Activated naive CD4-positive, alpha-beta T cell treated with Interleukin-2 at 50 U/mL for 16 hours (primary cell): Measurements from ENCODE around the gene LIPH.
"Not testable (repeated sequence)": the region's sequence is repeated elsewhere in the genome, so short reads cannot be mapped to it uniquely, and the experiment has no call there.

Experiments used
- DNase-seq: peaks from one replicate; pipeline ENCODE4 v3.0.0-alpha.2; 2020

LIPH gene

GRCh38 chr3:185552358-185552877, at the start of gene LIPH:
Gene LIPH, minus strand, starts transcription at chr3:185552588. Its CDS starts 117 bp downstream, at chr3:185552471.
- DNase-seq, result no peak

DNA sequence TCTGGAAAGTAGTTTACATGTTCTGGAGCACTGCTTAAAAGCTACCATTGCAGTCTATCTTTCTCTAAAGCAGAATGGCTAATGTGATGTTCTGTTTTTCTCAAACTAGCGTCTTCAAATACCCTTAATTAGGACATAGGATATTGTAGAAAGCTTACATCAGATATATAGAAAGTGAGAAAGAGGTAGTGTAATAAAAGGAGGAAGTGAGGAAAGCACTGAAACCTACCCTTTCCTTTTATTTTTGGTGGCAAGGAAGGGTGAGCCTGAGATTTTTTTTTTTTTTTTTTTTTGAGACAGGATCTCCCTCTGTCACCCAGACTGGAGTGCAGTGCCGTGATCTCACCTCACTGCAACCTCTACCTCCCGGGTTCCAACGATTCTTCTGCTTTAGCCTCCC, 43.1 kb upstream of the LIPH start:
- no peak for DNase-seq

DNA sequence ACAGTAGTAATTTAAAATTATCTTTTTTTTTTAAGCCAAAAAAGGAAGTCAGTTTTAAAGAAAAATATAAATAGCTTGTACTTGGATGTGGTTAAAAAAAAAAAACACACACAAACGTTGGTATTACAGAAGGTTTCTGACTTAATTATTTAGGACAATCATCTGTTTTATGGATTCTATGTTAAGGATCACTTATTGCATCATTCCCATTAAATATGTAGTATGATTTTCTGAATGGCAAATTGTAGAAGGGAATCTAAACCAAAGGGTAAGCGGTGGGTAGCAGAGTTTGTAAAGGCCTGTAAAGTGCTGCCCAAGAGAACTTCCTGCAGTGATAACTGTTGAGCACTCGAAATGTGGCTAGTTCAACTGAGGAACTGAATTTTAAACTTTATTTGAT, 41.7 kb upstream of the LIPH start:
- DNase-seq, result no peak

GRCh38 chr3:185586686-185587039, 34.3 kb upstream of the LIPH start:
- no peak for DNase-seq

DNA sequence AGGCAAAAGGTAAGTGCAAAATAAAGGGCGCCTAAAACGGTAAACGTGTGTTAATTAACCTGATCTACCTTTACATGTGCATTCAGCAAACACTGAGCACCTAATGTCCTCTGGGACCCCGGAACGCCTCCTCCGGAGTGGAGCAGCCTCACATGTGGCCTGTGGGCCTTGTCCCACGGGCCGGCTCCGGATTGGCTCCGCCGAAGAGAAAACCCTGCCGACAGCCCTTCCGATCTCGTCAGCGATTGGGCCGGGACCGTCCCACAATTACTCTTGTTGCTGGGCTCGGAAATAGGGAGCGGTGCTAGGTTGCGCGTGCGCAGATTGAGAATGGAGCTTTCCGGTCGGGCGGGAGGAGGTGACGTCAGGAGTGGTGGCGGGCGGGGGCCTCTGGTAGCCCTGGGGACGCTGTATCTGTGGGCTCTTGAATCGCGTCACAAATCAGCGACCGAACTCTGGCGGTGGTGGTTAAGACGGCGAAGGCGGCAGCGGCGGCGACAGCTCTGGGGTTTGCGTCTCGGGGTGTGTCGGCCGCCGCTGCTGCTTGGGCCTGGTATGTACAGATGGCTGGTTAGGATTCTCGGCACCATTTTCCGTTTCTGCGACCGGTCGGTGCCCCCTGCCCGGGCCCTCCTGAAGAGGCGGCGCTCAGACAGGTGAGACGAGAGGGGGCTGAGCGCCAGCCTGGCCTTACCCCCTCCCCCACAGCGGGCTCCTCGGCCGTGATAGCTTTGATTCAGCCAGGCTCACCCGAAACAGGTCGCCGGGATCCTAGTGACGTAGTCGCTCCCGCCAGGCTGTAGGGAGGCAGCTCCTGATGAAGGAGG, 33.7 kb upstream of the LIPH start, which contains the start of gene SENP2:
Gene SENP2, plus strand, starts transcription at position 437 of the 827 bp plus-strand sequence. Its CDS starts 119 bp downstream, at position 556.
- DNase-seq, result peak; percentile 99

- DNase-seq, result no peak
These were observed 33.1 kb upstream of the LIPH start for GRCh38 chr3:185585518-185585858.

- DNase-seq, result no peak
These were observed 32.3 kb upstream of the LIPH start for GRCh38 chr3:185584686-185585085.

DNA sequence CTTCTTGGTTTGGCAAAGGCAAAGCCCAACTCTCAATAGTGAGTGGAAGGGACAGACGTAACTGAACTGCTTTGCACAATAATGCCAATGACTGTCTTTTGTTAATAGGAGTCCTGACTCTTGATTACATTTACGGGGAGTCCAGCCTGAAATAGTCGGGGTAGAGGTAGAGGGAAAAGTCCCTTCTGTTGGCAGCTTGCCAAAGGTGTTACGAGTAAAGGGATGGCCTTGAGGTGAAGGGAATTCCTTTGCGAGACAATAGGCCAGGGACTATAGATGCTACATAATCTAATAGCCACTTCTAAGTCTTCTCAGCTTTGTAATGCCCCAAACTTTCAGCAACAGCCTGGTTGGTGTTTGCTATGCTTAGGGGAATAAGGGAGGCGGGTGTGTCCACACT, 31.5 kb upstream of the LIPH start:
- DNase-seq, result no peak

GRCh38 chr3:185582871-185583270, 30.5 kb upstream of the LIPH start:
- DNase-seq, result no peak

DNA sequence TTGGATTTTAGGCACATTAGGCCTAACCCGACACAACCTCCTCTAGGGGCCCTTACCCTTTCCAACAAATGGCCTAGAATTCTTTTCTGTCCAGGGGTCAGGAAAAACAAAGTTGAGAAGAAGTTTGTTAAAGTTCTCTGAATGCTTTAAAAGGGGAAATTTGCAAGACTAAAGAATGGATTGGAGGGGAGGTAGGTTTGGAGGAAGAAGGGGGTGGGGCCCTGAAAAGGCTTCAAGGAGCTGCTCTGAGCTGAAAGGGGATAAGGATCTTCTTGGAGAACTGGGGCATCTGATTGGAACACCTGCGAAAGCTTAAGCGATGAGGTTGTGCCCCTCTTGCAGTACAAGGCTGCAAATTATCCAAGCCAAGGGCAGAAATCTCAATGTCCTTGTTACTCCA, 29.8 kb upstream of the LIPH start:
- no peak for DNase-seq

- peak; percentile 30 for DNase-seq
These were observed 22.9 kb upstream of the LIPH start for GRCh38 chr3:185575108-185575869.

DNA sequence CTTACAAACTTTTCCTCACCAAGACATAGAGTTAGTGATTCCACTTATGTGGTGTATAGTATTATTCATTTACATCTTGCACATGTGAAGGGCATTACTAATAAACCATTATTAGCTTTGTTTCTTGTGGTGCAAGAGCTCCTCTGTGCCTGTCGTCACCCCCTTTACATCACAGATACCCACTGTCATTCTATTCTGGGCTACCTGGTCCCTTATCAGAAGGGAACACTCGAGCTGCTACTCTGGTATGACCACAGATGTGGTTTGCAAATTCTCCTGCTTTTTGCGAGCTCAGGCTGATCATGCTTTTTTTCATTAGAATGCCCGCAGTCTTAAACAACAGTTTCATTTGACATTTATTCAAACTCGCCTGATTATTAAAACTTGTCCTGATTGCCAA, 19.8 kb upstream of the LIPH start:
- no peak for DNase-seq

- no peak for DNase-seq
These were observed 9.6 kb upstream of the LIPH start for GRCh38 chr3:185561958-185562357.

DNA sequence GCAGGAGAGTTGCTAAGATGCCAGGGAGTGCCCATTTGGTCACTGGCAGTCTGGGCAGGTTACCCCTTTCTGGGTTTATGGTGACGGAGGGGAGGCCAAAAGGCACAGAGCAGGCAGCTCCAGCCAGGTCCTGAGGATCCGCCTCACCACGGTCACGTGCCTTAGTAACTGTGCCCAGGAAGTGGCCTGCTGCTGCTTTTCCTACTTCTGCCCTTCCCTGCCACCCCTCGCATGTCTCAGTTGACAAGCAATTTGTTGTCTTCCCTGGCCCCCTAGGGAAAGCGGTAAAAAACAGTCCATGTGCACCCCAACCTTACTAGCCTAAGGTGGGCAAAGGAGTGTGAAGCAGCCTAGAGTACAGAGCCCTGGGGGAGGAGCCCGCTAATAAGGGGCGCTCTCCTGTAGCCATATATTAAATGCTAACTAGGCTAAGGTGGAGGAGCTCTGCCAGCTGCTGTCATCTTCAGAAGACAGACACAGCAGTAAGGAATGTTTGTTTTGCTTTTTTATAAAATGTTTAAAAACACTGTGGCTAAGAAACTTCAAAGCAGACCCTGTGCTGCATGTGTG, 9.1 kb upstream of the LIPH start:
- no peak for DNase-seq

GRCh38 chr3:185560676-185561075, 8.3 kb upstream of the LIPH start:
- DNase-seq, result no peak

- no peak for DNase-seq
These were observed 7.3 kb upstream of the LIPH start for GRCh38 chr3:185559706-185560090.

GRCh38 chr3:185558395-185558794, 6.0 kb upstream of the LIPH start:
- no peak for DNase-seq

GRCh38 chr3:185556640-185557039, 4.3 kb upstream of the LIPH start:
- not testable (repeated sequence) for DNase-seq

- no peak for DNase-seq
These were observed 3.5 kb upstream of the LIPH start for GRCh38 chr3:185555860-185556347.

DNA sequence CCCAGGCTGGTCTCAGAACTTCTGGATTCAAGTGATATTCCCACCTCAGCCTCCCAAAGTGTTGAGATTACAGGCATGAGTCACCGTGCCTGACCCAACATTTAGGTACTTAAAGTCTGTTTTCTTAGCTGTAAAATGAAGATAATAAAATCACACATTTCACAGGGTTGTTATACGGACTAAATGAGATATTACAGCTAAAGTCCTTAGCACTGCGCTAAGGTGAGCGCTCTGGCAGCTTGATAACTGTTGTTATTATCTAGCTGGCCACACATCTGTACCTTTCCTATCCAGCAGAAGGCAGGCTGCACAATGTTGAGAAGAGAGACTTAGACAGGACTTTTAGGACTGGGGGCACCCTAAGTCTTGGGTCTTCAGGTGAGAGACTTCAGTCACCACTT, 2.7 kb upstream of the LIPH start:
- DNase-seq, result no peak

- DNase-seq, result no peak
These were observed 2.7 kb downstream of the LIPH start for GRCh38 chr3:185549651-185550111.

DNA sequence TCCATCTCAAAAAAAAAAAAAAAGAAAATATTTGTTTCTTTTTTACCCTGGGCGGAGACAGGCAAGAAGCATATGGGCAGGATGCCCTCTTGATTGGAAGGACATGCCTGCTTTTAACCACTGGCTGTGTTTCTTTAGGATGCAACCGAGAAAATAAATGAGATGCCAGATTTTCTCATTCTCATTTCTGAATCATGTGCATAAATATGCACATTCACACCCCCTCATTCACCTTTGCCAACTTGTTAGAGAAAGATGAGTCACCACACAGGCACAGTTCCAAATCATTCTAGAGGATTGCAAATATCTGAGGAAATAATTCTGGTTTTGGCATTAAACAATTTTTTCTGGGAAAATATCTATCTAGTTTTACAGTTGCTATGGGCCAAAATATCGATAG, 3.3 kb downstream of the LIPH start:
- DNase-seq, result no peak

GRCh38 chr3:185540695-185541094, 11.7 kb downstream of the LIPH start:
- DNase-seq, result no peak

DNA sequence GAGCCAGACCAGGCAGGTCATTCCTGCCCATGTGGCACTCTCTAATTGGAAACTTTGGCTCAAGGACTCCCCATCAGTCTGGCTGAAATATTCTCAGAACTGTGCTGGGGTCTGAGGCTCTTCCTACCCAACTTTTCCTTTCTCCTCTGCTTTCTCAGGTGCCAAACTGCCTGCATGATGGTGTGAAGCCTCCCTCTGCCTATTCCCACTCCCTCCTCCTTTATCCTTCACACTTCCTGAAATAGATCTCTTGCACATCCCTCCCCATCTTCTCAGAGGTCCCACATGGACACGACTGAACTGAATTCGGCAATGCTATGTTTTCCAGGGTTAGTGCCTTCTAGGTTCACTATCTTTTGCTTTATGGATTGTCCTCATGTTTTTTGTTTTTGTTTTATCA, 12.5 kb downstream of the LIPH start:
- DNase-seq, result no peak
